Right lobe of liver (tissue), 4 donors: Measurements from ENCODE around the gene FAXDC2.

Source experiments
- CTCF ChIP-seq, 4 donors: fragments of 200-600 bp in 3 of 4; fragments of 450-650 bp in 1 of 4; IDR thresholded peaks; one replicate each; pipeline versions ENCODE4 v1.5.1 to v1.8.0; 2016 to 2022; ENCODE audit warnings: antibody characterized with exemption in 4 of 4, mild to moderate bottlenecking in 2 of 4
- POLR2A ChIP-seq: fragments of 450-650 bp; IDR thresholded peaks from one replicate; pipeline ENCODE4 v1.6.1; 2017; ENCODE audit warnings: antibody characterized with exemption, mild to moderate bottlenecking
- donor health status: DM: no; HTN: no; CAD: no.
- donor health status: DM: no; HTN: no; CAD: no.
- donor health status: DM: no; HTN: yes; CAD: no.

- TF ChIP-seq CTCF (IDR thresholded peaks at IDR 0.05) (no peak), POLR2A (no peak)
Observed at GRCh38 chr5:154842689-154843530, 7.5 kb downstream of the FAXDC2 start.
